Dendritic cell treated with granulocyte-macrophage colony-stimulating factor and Interleukin-4, amounts not matched to agents 40 ng/mL and 50 ng/mL, for 4 days (primary cell): ENCODE results near the gene OR1L8.
"Not testable (repeated sequence)": the region's sequence is repeated elsewhere in the genome, so short reads cannot be mapped to it uniquely, and the experiment has no call there.

Source experiments
- H3K27ac Mint-ChIP-seq: one replicate; pipeline ENCODE4 v1.8.0; 2022; ENCODE audit warnings: mild to moderate bottlenecking, mixed read lengths
- H3K27me3 Mint-ChIP-seq: one replicate; pipeline ENCODE4 v1.8.0; 2022; ENCODE audit warnings: mild to moderate bottlenecking, mixed read lengths
- H3K36me3 Mint-ChIP-seq: one replicate; pipeline ENCODE4 v1.8.0; 2022; ENCODE audit warnings: low read depth, mixed read lengths
- H3K4me1 Mint-ChIP-seq: one replicate; pipeline ENCODE4 v1.8.0; 2022; ENCODE audit warnings: low read depth, mixed read lengths
- H3K4me3 Mint-ChIP-seq: one replicate; pipeline ENCODE4 v1.8.0; 2022; ENCODE audit warnings: mild to moderate bottlenecking, moderate library complexity, mixed read lengths
- H3K9me3 Mint-ChIP-seq: one replicate; pipeline ENCODE4 v1.8.0; 2022; ENCODE audit warnings: mixed read lengths
- intact Hi-C: fragments of 100-400 bp; cut with micrococcal nuclease; formaldehyde crosslinking; loops from one replicate; pipeline ENCODE4 v1.15.0; 2022

The OR1L8 gene

GRCh38 chr9:122546196-122546595 is 37.0 kb downstream of the OR1L8 start:
- Mint-ChIP-seq H3K27me3 (peaks cover 5% of the 10 kb centered on the region), H3K27ac (no peak overlapping the region), H3K9me3 (no peaks in the 10 kb centered on the region), H3K4me3 (no peak overlapping the region), H3K36me3 (no peaks in the 10 kb centered on the region), H3K4me1 (no peaks in the 10 kb centered on the region)
- intact Hi-C loops: no loop called here

GRCh38 chr9:122538757-122539156 is 44.4 kb downstream of the OR1L8 start:
- Mint-ChIP-seq H3K4me1 (no peaks in the 10 kb centered on the region), H3K4me3 (no peak overlapping the region), H3K27ac (no peak overlapping the region), H3K9me3 (peaks cover 8% of the 10 kb centered on the region), H3K27me3 (peaks cover 2% of the 10 kb centered on the region), H3K36me3 (no peaks in the 10 kb centered on the region)
- intact Hi-C loops: no loop called here

DNA sequence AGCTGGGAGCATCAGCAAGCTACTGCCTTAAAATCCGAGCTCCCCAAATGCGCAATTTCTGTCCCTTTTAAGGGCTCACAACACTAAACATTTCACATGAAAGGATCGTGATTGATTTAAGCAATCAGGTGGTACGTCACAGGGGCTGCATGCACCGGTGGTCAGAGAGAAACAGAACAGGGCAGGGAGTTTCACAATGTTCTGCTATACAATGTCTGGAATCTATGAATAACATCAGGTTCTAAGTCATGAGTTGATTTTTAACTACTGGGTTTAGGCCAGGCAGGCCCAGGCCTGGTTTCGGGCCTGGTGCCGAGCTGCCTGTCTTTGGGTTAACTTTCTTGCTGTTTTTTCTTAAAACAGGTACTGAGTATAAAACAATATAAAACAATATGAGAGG is 46.1 kb downstream of the OR1L8 start:
- H3K4me3 Mint-ChIP-seq, H3K27ac Mint-ChIP-seq, intact Hi-C loops, H3K4me1 Mint-ChIP-seq, H3K27me3 Mint-ChIP-seq, H3K36me3 Mint-ChIP-seq, H3K9me3 Mint-ChIP-seq: not testable (repeated sequence)

DNA sequence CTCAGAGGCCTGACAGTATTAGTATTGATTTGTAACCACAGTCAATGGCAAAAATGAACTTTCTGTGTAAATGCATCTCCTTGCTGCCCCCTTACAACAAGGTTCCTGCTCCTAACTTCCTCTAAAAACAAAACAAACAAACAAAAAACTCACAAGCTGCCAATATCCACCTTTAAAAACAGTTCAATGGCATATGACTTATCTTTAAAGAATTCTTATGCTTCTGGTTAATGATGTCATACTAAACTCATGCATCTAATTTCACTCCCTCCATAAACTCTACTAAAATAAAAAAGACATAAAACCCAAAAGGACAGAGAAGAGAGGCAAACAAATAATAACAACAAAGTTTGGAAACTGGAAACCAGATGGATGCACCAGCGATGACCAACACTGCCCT is 47.0 kb downstream of the OR1L8 start:
- intact Hi-C loops: no loop called here
- Mint-ChIP-seq H3K27ac (no peak overlapping the region), H3K9me3 (peaks cover 8% of the 10 kb centered on the region), H3K4me3 (no peak overlapping the region), H3K36me3 (no peaks in the 10 kb centered on the region), H3K27me3 (no peaks in the 10 kb centered on the region), H3K4me1 (no peaks in the 10 kb centered on the region)

- H3K4me3 Mint-ChIP-seq, H3K27ac Mint-ChIP-seq, H3K9me3 Mint-ChIP-seq: not testable (repeated sequence)
Observed at GRCh38 chr9:122531157-122531556, 52.0 kb downstream of the OR1L8 start.

DNA sequence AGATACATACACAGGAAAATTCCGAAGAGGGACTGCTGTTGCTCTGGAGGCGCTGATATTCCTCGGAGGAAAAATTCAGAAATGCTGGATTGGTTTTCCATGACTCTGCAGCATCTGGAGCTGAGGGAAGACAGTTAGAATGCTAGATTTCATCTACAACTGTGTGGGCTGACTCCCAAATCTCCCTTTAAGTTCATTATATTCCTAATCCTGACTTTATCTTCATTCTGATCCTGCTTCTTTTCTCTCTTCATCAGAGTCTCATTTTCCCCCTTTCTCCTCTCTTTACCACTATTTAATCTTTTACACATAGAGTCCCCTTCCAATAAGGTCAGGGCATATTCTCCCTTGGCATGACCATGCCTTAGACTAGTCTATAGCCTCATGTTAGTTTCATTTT is 56.0 kb downstream of the OR1L8 start, which contains the start of gene OR1N1:
OR1N1 (minus strand) TSS at position 101 of the 400 bp plus-strand sequence; CDS start at position 101, 0 bp downstream.
- Mint-ChIP-seq H3K4me1 (no peaks in the 10 kb centered on the region), H3K9me3 (no peaks in the 10 kb centered on the region), H3K4me3 (no peak within 1 kb of the TSS), H3K27me3 (no peaks in the 10 kb centered on the region), H3K36me3 (no peaks in the 10 kb centered on the region), H3K27ac (no peak within 1 kb of the TSS)
- intact Hi-C loops: no loop called here

More at GRCh38 chr9:122531157-122531556, 52.0 kb downstream of the OR1L8 start:
- H3K4me1 Mint-ChIP-seq, H3K27me3 Mint-ChIP-seq, intact Hi-C loops, H3K36me3 Mint-ChIP-seq: not testable (repeated sequence)

- Mint-ChIP-seq H3K4me1 (no peaks in the 10 kb centered on the region), H3K36me3 (no peaks in the 10 kb centered on the region), H3K27ac (no peak overlapping the region), H3K27me3 (no peaks in the 10 kb centered on the region), H3K4me3 (no peak overlapping the region), H3K9me3 (no peaks in the 10 kb centered on the region)
- intact Hi-C loops: no loop called here
Observed at GRCh38 chr9:122526602-122527001, 56.6 kb downstream of the OR1L8 start.

GRCh38 chr9:122519376-122519775 is 63.8 kb downstream of the OR1L8 start:
- Mint-ChIP-seq H3K36me3 (no peaks in the 10 kb centered on the region), H3K4me3 (no peak overlapping the region), H3K27me3 (no peaks in the 10 kb centered on the region), H3K9me3 (no peaks in the 10 kb centered on the region), H3K27ac (no peak overlapping the region), H3K4me1 (no peaks in the 10 kb centered on the region)
- intact Hi-C loops: no loop called here

GRCh38 chr9:122518841-122519240 is 64.3 kb downstream of the OR1L8 start, which contains the start of gene OR1J4:
OR1J4 (plus strand) TSS chr9:122519141; CDS start chr9:122519141, 0 bp downstream.
- Mint-ChIP-seq H3K9me3 (no peaks in the 10 kb centered on the region), H3K36me3 (no peaks in the 10 kb centered on the region), H3K27ac (no peak within 1 kb of the TSS), H3K4me3 (no peak within 1 kb of the TSS), H3K27me3 (no peaks in the 10 kb centered on the region), H3K4me1 (no peaks in the 10 kb centered on the region)
- intact Hi-C loops: no loop called here

DNA sequence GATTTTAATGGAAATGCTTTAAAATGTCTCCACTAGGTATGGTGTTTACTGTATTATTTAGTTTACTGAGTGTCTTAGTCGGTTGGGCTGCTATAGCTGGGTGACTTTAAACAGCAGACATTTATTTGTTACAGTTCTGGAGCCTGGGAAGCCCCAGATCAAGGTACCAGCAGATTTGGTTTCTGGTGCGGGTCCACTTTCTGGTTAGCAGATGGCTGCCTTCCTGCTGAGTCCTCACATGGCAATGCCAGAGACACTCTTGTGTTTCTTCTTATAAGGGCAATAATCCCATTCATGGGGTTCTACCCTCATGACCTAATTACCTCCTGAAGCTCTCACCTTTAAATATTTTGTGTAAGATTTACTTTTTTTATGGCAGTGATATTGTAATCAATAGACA is 65.0 kb downstream of the OR1L8 start:
- Mint-ChIP-seq H3K9me3 (no peaks in the 10 kb centered on the region), H3K4me1 (no peaks in the 10 kb centered on the region), H3K36me3 (no peaks in the 10 kb centered on the region), H3K4me3 (no peak overlapping the region), H3K27ac (no peak overlapping the region), H3K27me3 (no peaks in the 10 kb centered on the region)
- intact Hi-C loops: no loop called here
